ENCODE data around the gene SOX8. TPM values are rescaled to one million over a fixed set of nuclear protein-coding genes. Genes with fewer than 3 reads are reported as not detected.

SOX8 gene
- total RNA-seq, 1 experiment from 2014 or later: not detected

DNA sequence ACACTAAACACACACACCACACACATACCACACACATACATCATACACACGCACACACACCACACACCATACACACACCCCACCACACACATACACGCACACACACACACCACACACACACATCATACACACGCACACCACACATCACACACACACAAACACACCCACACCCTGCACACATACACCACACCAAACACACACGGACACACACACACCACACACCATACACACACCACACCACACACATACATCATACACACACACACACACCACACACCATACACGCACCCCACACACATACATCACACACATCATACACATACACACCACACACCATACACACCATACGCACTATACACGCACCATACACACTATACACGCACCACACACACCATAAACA is 3.7 kb upstream of the SOX8 start:
- Histone ChIP-seq H3K27ac (no peak overlapping the region), H3K9me2 (ENCODE audit: insufficient read depth) (no peaks in the 10 kb centered on the region), H4K20me1 (ENCODE audit: insufficient read depth) (no peaks in the 10 kb centered on the region), H3K4me1 (replicated peaks; ENCODE audit: insufficient read depth) (0 out of 2 replicates have a peak, but pooled peaks cover 4% of the 10 kb centered on the region), H3K4me2 (no peak overlapping the region), H3K27me3 (ENCODE audit: insufficient read depth, low read depth) (peaks cover 58% of the 10 kb centered on the region), H3F3A (ENCODE audit: insufficient read depth, low read depth) (peaks cover 3% of the 10 kb centered on the region; the same call in 1 of the 2 replicates), H3K79me2 (ENCODE audit: low read depth) (no peaks in the 10 kb centered on the region), H2AFZ (no peak overlapping the region), H3K4me3 (no peak overlapping the region), H3K36me3 (ENCODE audit: low read depth) (no peaks in the 10 kb centered on the region), H3K9me3 (ENCODE audit: insufficient read depth, low read depth) (no peaks in the 10 kb centered on the region)
- no TSS peak for BruUV-seq (replicated peaks)
- CTCF ChIA-PET: no interaction called here
- TF ChIP-seq, protein P1, sequence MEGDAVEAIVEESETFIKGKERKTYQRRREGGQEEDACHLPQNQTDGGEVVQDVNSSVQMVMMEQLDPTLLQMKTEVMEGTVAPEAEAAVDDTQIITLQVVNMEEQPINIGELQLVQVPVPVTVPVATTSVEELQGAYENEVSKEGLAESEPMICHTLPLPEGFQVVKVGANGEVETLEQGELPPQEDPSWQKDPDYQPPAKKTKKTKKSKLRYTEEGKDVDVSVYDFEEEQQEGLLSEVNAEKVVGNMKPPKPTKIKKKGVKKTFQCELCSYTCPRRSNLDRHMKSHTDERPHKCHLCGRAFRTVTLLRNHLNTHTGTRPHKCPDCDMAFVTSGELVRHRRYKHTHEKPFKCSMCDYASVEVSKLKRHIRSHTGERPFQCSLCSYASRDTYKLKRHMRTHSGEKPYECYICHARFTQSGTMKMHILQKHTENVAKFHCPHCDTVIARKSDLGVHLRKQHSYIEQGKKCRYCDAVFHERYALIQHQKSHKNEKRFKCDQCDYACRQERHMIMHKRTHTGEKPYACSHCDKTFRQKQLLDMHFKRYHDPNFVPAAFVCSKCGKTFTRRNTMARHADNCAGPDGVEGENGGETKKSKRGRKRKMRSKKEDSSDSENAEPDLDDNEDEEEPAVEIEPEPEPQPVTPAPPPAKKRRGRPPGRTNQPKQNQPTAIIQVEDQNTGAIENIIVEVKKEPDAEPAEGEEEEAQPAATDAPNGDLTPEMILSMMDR (conservative IDR thresholded peaks at IDR 0.05): no peak
- TF ChIP-seq EZH2 (IDR thresholded peaks at IDR 0.05; ENCODE audit: low read depth): no peak
- intact Hi-C loops (cut with micrococcal nuclease; ENCODE audit: unreplicated experiment): loop anchor here (10.0 kb wide), 1 partner anchor 163 kb away; no protein-coding TSS in a partner anchor
- POLR2A ChIA-PET (ENCODE audit: unreplicated experiment): no interaction called here
- no peak for DNase-seq

DNA sequence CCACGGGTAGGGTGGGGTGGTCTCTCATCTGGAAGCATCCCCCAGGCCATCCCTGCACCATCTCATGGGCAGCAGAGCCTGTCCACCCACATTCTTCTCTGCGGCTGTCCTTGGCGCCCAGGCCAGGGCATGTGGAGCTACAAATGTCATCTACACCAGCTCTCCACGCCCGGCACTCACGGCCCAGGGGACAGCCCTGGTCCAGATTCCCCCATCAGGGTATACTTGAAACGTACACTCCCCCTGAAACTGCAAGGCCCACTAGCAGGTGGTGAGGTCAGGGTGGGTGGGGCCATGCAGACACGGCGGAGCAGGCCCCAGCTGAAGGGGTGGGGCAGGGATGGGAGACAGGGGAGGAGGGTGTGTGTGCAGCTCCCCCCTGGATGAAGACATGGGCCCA is 3.2 kb upstream of the SOX8 start:
- TF ChIP-seq EZH2 (IDR thresholded peaks at IDR 0.05; ENCODE audit: low read depth): no peak
- TF ChIP-seq, protein P1 (conservative IDR thresholded peaks at IDR 0.05): no peak
- no peaks in the 10 kb centered on the region for H3K9me3 ChIP-seq (ENCODE audit: insufficient read depth, low read depth)
- BruUV-seq (replicated peaks): no TSS peak
- intact Hi-C loops (cut with micrococcal nuclease; ENCODE audit: unreplicated experiment): loop anchor here (10.0 kb wide), 1 partner anchor 164 kb away; no protein-coding TSS in a partner anchor
- no peak overlapping the region for H3K4me3 ChIP-seq
- H3K27me3 ChIP-seq (ENCODE audit: insufficient read depth, low read depth): peaks cover 58% of the 10 kb centered on the region
- H3F3A ChIP-seq (ENCODE audit: insufficient read depth, low read depth): peaks cover 3% of the 10 kb centered on the region; the same call in 1 of the 2 replicates
- H3K79me2 ChIP-seq (ENCODE audit: low read depth): no peaks in the 10 kb centered on the region
- H3K4me1 ChIP-seq (replicated peaks; ENCODE audit: insufficient read depth): 0 out of 2 replicates have a peak, but pooled peaks cover 4% of the 10 kb centered on the region
- H3K27ac ChIP-seq: no peak overlapping the region
- CTCF ChIA-PET: no interaction called here
- H4K20me1 ChIP-seq (ENCODE audit: insufficient read depth): no peaks in the 10 kb centered on the region
- DNase-seq: no peak
- H3K36me3 ChIP-seq (ENCODE audit: low read depth): no peaks in the 10 kb centered on the region
- POLR2A ChIA-PET (ENCODE audit: unreplicated experiment): no interaction called here
- no peak overlapping the region for H3K4me2 ChIP-seq
- no peak overlapping the region for H2AFZ ChIP-seq
- H3K9me2 ChIP-seq (ENCODE audit: insufficient read depth): no peaks in the 10 kb centered on the region

DNA sequence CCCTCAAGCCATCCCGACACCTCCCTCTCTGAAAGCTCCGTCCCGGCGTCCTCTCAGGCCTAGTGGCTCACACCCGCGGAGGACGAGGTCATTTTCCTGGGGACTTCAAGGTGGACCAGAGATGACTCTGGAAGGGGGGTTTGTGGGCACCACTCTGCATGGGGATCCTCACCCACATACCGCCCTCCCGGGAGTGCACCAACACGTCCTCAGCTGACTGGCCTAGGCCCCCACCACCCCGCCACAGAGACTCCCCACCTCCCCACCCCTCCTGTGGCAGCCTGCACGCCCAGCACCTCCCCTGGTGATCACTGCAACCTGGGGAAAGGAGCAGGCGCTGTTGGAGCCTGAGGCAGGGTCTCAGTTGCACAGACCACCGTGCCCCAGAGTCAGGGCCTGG is 2.4 kb upstream of the SOX8 start:
- CTCF ChIA-PET: no interaction called here

More for the DNA sequence above, 2.4 kb upstream of the SOX8 start:
- Histone ChIP-seq H3K27me3 (ENCODE audit: insufficient read depth, low read depth) (peaks cover 55% of the 10 kb centered on the region), H3K4me1 (replicated peaks; ENCODE audit: insufficient read depth) (0 out of 2 replicates have a peak, but pooled peaks cover 4% of the 10 kb centered on the region), H3K27ac (no peak overlapping the region), H3K9me3 (ENCODE audit: insufficient read depth, low read depth) (no peaks in the 10 kb centered on the region), H4K20me1 (ENCODE audit: insufficient read depth) (no peaks in the 10 kb centered on the region), H3F3A (ENCODE audit: insufficient read depth, low read depth) (peaks cover 3% of the 10 kb centered on the region; the same call in 1 of the 2 replicates), H3K4me2 (no peak overlapping the region), H3K79me2 (ENCODE audit: low read depth) (no peaks in the 10 kb centered on the region), H3K36me3 (ENCODE audit: low read depth) (no peaks in the 10 kb centered on the region), H3K4me3 (no peak overlapping the region), H2AFZ (no peak overlapping the region), H3K9me2 (ENCODE audit: insufficient read depth) (no peaks in the 10 kb centered on the region)
- BruUV-seq (replicated peaks): no TSS peak
- intact Hi-C loops (cut with micrococcal nuclease; ENCODE audit: unreplicated experiment): loop anchor here (10.0 kb wide), 1 partner anchor 164 kb away; no protein-coding TSS in a partner anchor
- TF ChIP-seq, protein P1 (conservative IDR thresholded peaks at IDR 0.05): no peak
- TF ChIP-seq EZH2 (IDR thresholded peaks at IDR 0.05; ENCODE audit: low read depth): no peak
- DNase-seq: no peak
- POLR2A ChIA-PET (ENCODE audit: unreplicated experiment): no interaction called here

Measured in PC-9 (cell line).